DLD1 (cell line): ENCODE measurements around the gene TASP1.

Experiments used
- in situ Hi-C: cut with HindIII; loops from 2 replicates; pipeline ENCODE4 v1.10.0; 2017; ENCODE audit warnings: low sequenced_read_pairs

TASP1 gene

GRCh38 chr20:13449868-13450434, 188.8 kb downstream of the TASP1 start:
- in situ Hi-C loops: no loop called here

GRCh38 chr20:13447385-13448180, 191.1 kb downstream of the TASP1 start:
- in situ Hi-C loops: no loop called here

GRCh38 chr20:13443690-13444089, 195.0 kb downstream of the TASP1 start:
- in situ Hi-C loops: no loop called here

- in situ Hi-C loops: no loop called here
Observed at GRCh38 chr20:13442986-13443385, 195.7 kb downstream of the TASP1 start.

GRCh38 chr20:13441388-13441787, 197.3 kb downstream of the TASP1 start:
- in situ Hi-C loops: no loop called here

- in situ Hi-C loops: no loop called here
Observed at GRCh38 chr20:13436530-13436929, 202.2 kb downstream of the TASP1 start.

- in situ Hi-C loops: no loop called here
Observed at GRCh38 chr20:13432126-13432525, 206.6 kb downstream of the TASP1 start.

GRCh38 chr20:13430346-13431002, 208.3 kb downstream of the TASP1 start:
- in situ Hi-C loops: no loop called here

GRCh38 chr20:13428684-13429083, 210.0 kb downstream of the TASP1 start:
- in situ Hi-C loops: no loop called here

GRCh38 chr20:13426870-13427269, 211.9 kb downstream of the TASP1 start:
- in situ Hi-C loops: no loop called here

GRCh38 chr20:13425381-13426135, 213.2 kb downstream of the TASP1 start:
- in situ Hi-C loops: no loop called here

GRCh38 chr20:13424174-13424833, 214.4 kb downstream of the TASP1 start:
- in situ Hi-C loops: no loop called here

GRCh38 chr20:13423472-13424173, 215.1 kb downstream of the TASP1 start:
- in situ Hi-C loops: no loop called here

- in situ Hi-C loops: no loop called here
Observed at GRCh38 chr20:13422637-13423036, 216.1 kb downstream of the TASP1 start.

- in situ Hi-C loops: no loop called here
Observed at GRCh38 chr20:13420625-13421024, 218.1 kb downstream of the TASP1 start.

GRCh38 chr20:13419477-13419876, 219.3 kb downstream of the TASP1 start:
- in situ Hi-C loops: no loop called here

- in situ Hi-C loops: no loop called here
Observed at GRCh38 chr20:13418263-13419229, 220.2 kb downstream of the TASP1 start.

GRCh38 chr20:13416531-13416930, 222.2 kb downstream of the TASP1 start:
- in situ Hi-C loops: no loop called here

GRCh38 chr20:13412806-13413445, 225.8 kb downstream of the TASP1 start:
- in situ Hi-C loops: no loop called here
